NCI-H524 (cell line): ENCODE measurements around the gene LPGAT1.
A peak's percentile ranks its signal among the peaks of the same experiment; 100 is the strongest.

Source experiments
- DNase-seq, 2 experiments: peaks; one replicate each; lab custom pipeline; 2025; lab: John Stamatoyannopoulos, UW

The LPGAT1 gene

GRCh38 chr1:211762206-211762605 lies 68.4 kb downstream of the LPGAT1 start:
- DNase-seq = peak; percentile 88 to 97

- DNase-seq = no peak
Observed at GRCh38 chr1:211761400-211761799, 69.2 kb downstream of the LPGAT1 start.

- no peak for DNase-seq
Observed at GRCh38 chr1:211756471-211757020, 74.0 kb downstream of the LPGAT1 start.

- DNase-seq = peak; percentile 66 to 87
Observed at GRCh38 chr1:211753649-211754251, 76.8 kb downstream of the LPGAT1 start.

- DNase-seq = no peak
Observed at GRCh38 chr1:211752951-211753486, 77.5 kb downstream of the LPGAT1 start.

GRCh38 chr1:211752317-211752716 lies 78.2 kb downstream of the LPGAT1 start:
- no peak for DNase-seq

GRCh38 chr1:211751438-211751837 lies 79.1 kb downstream of the LPGAT1 start:
- DNase-seq = no peak

GRCh38 chr1:211750599-211750998 lies 80.0 kb downstream of the LPGAT1 start:
- DNase-seq = peak in 1 of 2 experiments; percentile 62

GRCh38 chr1:211749251-211749650 lies 81.3 kb downstream of the LPGAT1 start:
- no peak for DNase-seq

- no peak for DNase-seq
Observed at GRCh38 chr1:211748810-211749209, 81.8 kb downstream of the LPGAT1 start.

- DNase-seq = no peak
Observed at GRCh38 chr1:211742889-211743529, 87.6 kb downstream of the LPGAT1 start.

GRCh38 chr1:211742272-211742671 lies 88.3 kb downstream of the LPGAT1 start:
- no peak for DNase-seq

GRCh38 chr1:211741788-211742187 lies 88.8 kb downstream of the LPGAT1 start:
- DNase-seq = peak in 1 of 2 experiments; percentile 20

GRCh38 chr1:211741116-211741515 lies 89.4 kb downstream of the LPGAT1 start:
- peak in 1 of 2 experiments; percentile 7 for DNase-seq

- DNase-seq = peak; percentile 36 to 77
Observed at GRCh38 chr1:211739671-211740411, 90.7 kb downstream of the LPGAT1 start.

- no peak for DNase-seq
Observed at GRCh38 chr1:211738691-211739301, 91.8 kb downstream of the LPGAT1 start.

GRCh38 chr1:211738096-211738690 lies 92.4 kb downstream of the LPGAT1 start:
- DNase-seq = no peak

GRCh38 chr1:211737115-211738035 lies 93.2 kb downstream of the LPGAT1 start:
- DNase-seq = peak in 1 of 2 experiments; percentile 47

GRCh38 chr1:211736351-211736915 lies 94.1 kb downstream of the LPGAT1 start:
- peak; percentile 92 to 96 for DNase-seq
